ENCODE measurements around the gene PSMB7. TPM values are rescaled to one million over a fixed set of nuclear protein-coding genes. Genes with fewer than 3 reads are reported as not detected.

PSMB7 gene
- total RNA-seq, 1 experiment from 2014 or later: 264 TPM

DNA sequence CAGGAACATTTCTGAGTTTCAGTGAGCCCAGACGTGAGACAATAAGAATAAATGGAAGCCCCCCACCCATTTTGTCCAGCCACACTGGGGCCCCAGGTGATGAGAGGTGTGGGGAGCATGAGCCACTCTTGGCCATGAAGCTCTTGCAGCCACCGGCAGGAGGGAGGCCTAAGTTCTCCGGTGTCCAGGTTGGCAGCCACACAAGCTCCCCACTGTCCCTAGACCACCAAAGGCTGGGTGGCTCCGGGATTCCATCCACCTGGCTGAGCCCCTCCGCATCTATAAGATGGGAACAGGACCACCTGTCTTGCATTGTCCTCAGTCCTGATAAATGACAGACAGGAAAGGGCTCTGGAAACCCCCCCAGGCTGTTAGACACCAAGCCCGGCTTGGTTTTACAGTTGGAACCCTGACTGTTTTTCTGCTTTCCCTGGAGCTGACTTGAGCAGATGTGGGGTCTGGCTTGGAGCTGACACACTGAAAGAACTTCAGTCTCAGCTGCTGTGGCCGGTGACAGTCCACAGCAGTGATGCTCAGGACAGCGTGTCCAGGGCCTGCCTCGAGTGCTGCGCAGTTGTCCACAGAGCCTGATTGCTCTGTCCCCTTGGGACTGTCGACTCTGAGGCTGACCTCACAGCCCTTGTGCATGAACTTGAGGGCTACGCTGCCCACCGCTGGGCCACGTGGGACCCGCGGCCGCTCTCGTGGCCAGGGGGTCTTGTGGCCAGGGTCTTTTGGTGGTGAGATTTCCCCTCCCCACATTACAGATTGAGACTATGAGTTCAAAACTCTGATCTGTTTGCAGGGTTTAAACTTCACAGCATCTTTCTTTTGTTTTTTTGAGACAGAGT, 74.8 kb downstream of the PSMB7 start:
- no TSS peak for BruUV-seq (replicated peaks)
- Mint-ChIP-seq H3K4me3 (ENCODE audit: unreplicated experiment) (no peak overlapping the region), H3K4me1 (ENCODE audit: insufficient read depth, unreplicated experiment) (peaks cover 8% of the 10 kb centered on the region), H3K36me3 (ENCODE audit: insufficient read depth, unreplicated experiment) (peaks cover 43% of the 10 kb centered on the region), H3K27me3 (ENCODE audit: insufficient read depth, unreplicated experiment) (no peaks in the 10 kb centered on the region), H3K27ac (ENCODE audit: low read depth, unreplicated experiment) (peak overlapping the region; percentile 27), H3K9me3 (ENCODE audit: unreplicated experiment) (no peaks in the 10 kb centered on the region)
- POLR2A ChIA-PET: interaction anchor here (1.4 kb wide), 1 partner anchor 36 kb away, joined by 3 read pairs; no protein-coding TSS in a partner anchor
- intact Hi-C loops (cut with micrococcal nuclease): no loop called here
- no peak for DNase-seq (ENCODE audit: unreplicated experiment)
- CTCF ChIA-PET: interaction anchor here (0.6 to 0.9 kb wide), 3 partner anchors 10 to 57 kb away, joined by 3 read pairs; no protein-coding TSS in a partner anchor
- TF ChIP-seq, protein P1, sequence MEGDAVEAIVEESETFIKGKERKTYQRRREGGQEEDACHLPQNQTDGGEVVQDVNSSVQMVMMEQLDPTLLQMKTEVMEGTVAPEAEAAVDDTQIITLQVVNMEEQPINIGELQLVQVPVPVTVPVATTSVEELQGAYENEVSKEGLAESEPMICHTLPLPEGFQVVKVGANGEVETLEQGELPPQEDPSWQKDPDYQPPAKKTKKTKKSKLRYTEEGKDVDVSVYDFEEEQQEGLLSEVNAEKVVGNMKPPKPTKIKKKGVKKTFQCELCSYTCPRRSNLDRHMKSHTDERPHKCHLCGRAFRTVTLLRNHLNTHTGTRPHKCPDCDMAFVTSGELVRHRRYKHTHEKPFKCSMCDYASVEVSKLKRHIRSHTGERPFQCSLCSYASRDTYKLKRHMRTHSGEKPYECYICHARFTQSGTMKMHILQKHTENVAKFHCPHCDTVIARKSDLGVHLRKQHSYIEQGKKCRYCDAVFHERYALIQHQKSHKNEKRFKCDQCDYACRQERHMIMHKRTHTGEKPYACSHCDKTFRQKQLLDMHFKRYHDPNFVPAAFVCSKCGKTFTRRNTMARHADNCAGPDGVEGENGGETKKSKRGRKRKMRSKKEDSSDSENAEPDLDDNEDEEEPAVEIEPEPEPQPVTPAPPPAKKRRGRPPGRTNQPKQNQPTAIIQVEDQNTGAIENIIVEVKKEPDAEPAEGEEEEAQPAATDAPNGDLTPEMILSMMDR (IDR thresholded peaks at IDR 0.05; ENCODE audit: unreplicated experiment): no peak

DNA sequence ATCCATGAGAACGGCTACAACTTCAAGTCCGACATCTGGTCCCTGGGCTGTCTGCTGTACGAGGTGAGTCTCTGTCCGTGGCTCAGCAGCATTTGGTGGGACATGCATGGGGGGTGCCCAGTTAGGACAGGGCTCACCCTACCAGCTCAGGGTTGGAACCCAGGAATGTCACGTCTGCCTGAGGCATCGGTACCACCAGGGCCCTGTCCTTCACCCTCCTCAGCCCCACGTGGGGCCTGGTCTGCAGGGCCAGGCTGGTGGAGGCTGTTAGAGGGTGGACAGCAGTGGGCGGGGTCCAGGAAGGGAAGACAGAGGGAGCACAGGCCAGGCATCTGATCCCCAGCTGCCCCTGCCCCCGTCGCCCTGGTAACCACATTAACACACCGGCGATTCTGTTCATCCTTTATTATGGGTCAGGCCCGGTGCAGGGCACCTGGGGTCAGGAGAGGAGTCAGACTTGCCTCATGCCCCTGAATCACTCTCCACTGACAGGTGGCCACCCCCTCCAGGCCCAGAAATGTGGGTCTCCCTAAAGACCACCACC, 75.6 kb downstream of the PSMB7 start:
- DNase-seq (ENCODE audit: unreplicated experiment): no peak
- H3K4me1 Mint-ChIP-seq (ENCODE audit: insufficient read depth, unreplicated experiment): peaks cover 8% of the 10 kb centered on the region
- intact Hi-C loops (cut with micrococcal nuclease): no loop called here
- H3K36me3 Mint-ChIP-seq (ENCODE audit: insufficient read depth, unreplicated experiment): peaks cover 41% of the 10 kb centered on the region
- no peaks in the 10 kb centered on the region for H3K9me3 Mint-ChIP-seq (ENCODE audit: unreplicated experiment)
- CTCF ChIA-PET: interaction anchor here (0.5 kb wide), 1 partner anchor 48 kb away, joined by 3 read pairs; no protein-coding TSS in a partner anchor
- TF ChIP-seq, protein P1 (IDR thresholded peaks at IDR 0.05; ENCODE audit: unreplicated experiment): no peak
- H3K27ac Mint-ChIP-seq (ENCODE audit: low read depth, unreplicated experiment): no peak overlapping the region
- BruUV-seq (replicated peaks): no TSS peak
- POLR2A ChIA-PET: no interaction called here
- H3K4me3 Mint-ChIP-seq (ENCODE audit: unreplicated experiment): no peak overlapping the region
- no peaks in the 10 kb centered on the region for H3K27me3 Mint-ChIP-seq (ENCODE audit: insufficient read depth, unreplicated experiment)

DNA sequence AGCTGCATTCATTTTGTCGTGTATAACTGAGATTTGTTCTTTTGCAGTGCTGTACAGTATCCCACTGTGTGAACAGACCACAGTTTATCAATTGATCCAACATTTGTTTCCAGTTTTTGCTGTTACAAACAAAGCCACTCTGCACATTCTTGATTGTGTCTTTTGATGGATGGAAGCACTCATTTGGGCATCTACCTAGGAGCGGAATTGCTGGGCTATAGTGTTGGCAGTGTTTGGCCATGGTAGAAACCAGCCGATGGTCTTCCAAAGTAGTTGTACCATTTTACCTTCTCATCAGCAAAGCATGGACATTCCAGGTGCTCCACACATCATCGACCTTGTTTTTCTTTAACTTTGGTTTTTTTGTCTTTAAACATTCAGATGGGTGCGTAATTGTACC, 77.7 kb downstream of the PSMB7 start:
- POLR2A ChIA-PET: no interaction called here

DNA sequence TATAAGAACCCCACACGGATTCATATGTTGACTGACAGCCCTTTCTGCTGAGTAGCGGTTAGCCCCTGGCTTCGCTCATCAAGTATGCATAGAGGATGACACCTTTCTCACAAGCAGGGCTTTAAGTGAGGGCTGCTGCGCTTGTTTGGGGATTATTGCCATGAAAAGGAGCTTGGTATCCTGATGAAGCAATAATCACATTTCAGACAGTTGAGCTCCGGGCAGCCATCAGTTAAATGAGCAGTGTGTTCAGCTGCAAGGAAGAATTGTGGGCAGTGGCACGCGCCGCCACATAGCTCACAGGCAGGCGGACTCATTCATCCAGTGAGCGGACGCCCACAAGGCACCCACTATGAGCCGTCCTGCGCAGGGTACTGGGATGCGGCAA, 79.9 kb downstream of the PSMB7 start:
- intact Hi-C loops (cut with micrococcal nuclease): no loop called here
- CTCF ChIA-PET: interaction anchor here (0.6 to 1.3 kb wide), 2 partner anchors 209 to 295 kb away, joined by 3 to 5 read pairs; no protein-coding TSS in a partner anchor
- POLR2A ChIA-PET: interaction anchor here (0.7 kb wide), 1 partner anchor 60 kb away, joined by 3 read pairs; no protein-coding TSS in a partner anchor
- DNase-seq (ENCODE audit: unreplicated experiment): no peak
- peaks cover 37% of the 10 kb centered on the region for H3K36me3 Mint-ChIP-seq (ENCODE audit: insufficient read depth, unreplicated experiment)
- H3K4me1 Mint-ChIP-seq (ENCODE audit: insufficient read depth, unreplicated experiment): no peaks in the 10 kb centered on the region
- no peak overlapping the region for H3K27ac Mint-ChIP-seq (ENCODE audit: low read depth, unreplicated experiment)
- BruUV-seq (replicated peaks): no TSS peak
- no peaks in the 10 kb centered on the region for H3K27me3 Mint-ChIP-seq (ENCODE audit: insufficient read depth, unreplicated experiment)
- H3K9me3 Mint-ChIP-seq (ENCODE audit: unreplicated experiment): no peaks in the 10 kb centered on the region
- TF ChIP-seq, protein P1 (IDR thresholded peaks at IDR 0.05; ENCODE audit: unreplicated experiment): no peak
- no peak overlapping the region for H3K4me3 Mint-ChIP-seq (ENCODE audit: unreplicated experiment)

More for the DNA sequence above, 77.7 kb downstream of the PSMB7 start:
- CTCF ChIA-PET: interaction anchor here (0.6 to 1.1 kb wide), 2 partner anchors 32 to 46 kb away, joined by 3 to 4 read pairs; no protein-coding TSS in a partner anchor
- no peaks in the 10 kb centered on the region for H3K9me3 Mint-ChIP-seq (ENCODE audit: unreplicated experiment)
- TF ChIP-seq, protein P1 (IDR thresholded peaks at IDR 0.05; ENCODE audit: unreplicated experiment): no peak
- no TSS peak for BruUV-seq (replicated peaks)
- DNase-seq (ENCODE audit: unreplicated experiment): no peak
- no peaks in the 10 kb centered on the region for H3K27me3 Mint-ChIP-seq (ENCODE audit: insufficient read depth, unreplicated experiment)
- H3K27ac Mint-ChIP-seq (ENCODE audit: low read depth, unreplicated experiment): no peak overlapping the region
- no peak overlapping the region for H3K4me3 Mint-ChIP-seq (ENCODE audit: unreplicated experiment)
- intact Hi-C loops (cut with micrococcal nuclease): no loop called here
- peaks cover 3% of the 10 kb centered on the region for H3K4me1 Mint-ChIP-seq (ENCODE audit: insufficient read depth, unreplicated experiment)
- peaks cover 31% of the 10 kb centered on the region for H3K36me3 Mint-ChIP-seq (ENCODE audit: insufficient read depth, unreplicated experiment)

Data from MCF 10A (cell line).